Endodermal cell (in vitro differentiated cells): Measurements from ENCODE around the gene CPSF7. TPM values are rescaled to one million over a fixed set of nuclear protein-coding genes. Genes with fewer than 3 reads are reported as not detected.
A peak's percentile ranks its signal among the peaks of the same experiment; 100 is the strongest.

Source experiments
- DNase-seq: peaks from one replicate; pipeline ENCODE4 v3.0.0-alpha.2; 2017
- H3K27ac ChIP-seq: 2 replicates; pipeline ENCODE4 v1.5.1; 2013; ENCODE audit warnings: mild to moderate bottlenecking, low read depth, low read length, moderate library complexity
- H3K27me3 ChIP-seq: 2 replicates; pipeline ENCODE4 v1.6.1; 2013; ENCODE audit warnings: mild to moderate bottlenecking, low read length, moderate library complexity; ENCODE audit not compliant: insufficient read depth, control insufficient read depth, poor library complexity, severe bottlenecking
- H3K36me3 ChIP-seq: 2 replicates; pipeline ENCODE4 v1.7.0; 2013; ENCODE audit warnings: mild to moderate bottlenecking, low read length, moderate library complexity; ENCODE audit not compliant: control insufficient read depth, insufficient read depth
- H3K4me1 ChIP-seq: one replicate; pipeline ENCODE4 v1.7.0; 2013; ENCODE audit warnings: low read length; ENCODE audit not compliant: control insufficient read depth, insufficient read depth
- H3K4me3 ChIP-seq: 2 replicates; pipeline ENCODE4 v1.5.1; 2013; ENCODE audit warnings: mild to moderate bottlenecking, low read length, moderate library complexity
- H3K9ac ChIP-seq: 2 replicates; pipeline ENCODE4 v1.6.1; 2013; ENCODE audit warnings: mild to moderate bottlenecking, low read length, moderate library complexity; ENCODE audit not compliant: poor library complexity, severe bottlenecking; ENCODE audit errors: extremely low read depth
- H3K9me3 ChIP-seq: 2 replicates; pipeline ENCODE4 v1.6.1; 2013; ENCODE audit warnings: mild to moderate bottlenecking, low read length, moderate library complexity; ENCODE audit not compliant: control insufficient read depth
- H3K27ac Mint-ChIP-seq: 2 replicates; pipeline ENCODE4 v1.8.0; 2020; ENCODE audit warnings: mixed read lengths
- H3K27me3 Mint-ChIP-seq: 2 replicates; pipeline ENCODE4 v1.8.0; 2021; ENCODE audit warnings: mild to moderate bottlenecking, mixed read lengths; ENCODE audit not compliant: insufficient read depth
- H3K36me3 Mint-ChIP-seq: 2 replicates; pipeline ENCODE4 v1.8.0; 2020; ENCODE audit warnings: low read depth, mixed read lengths
- H3K4me1 Mint-ChIP-seq: 2 replicates; pipeline ENCODE4 v1.8.0; 2020; ENCODE audit warnings: mixed read lengths
- H3K4me3 Mint-ChIP-seq: 2 replicates; pipeline ENCODE4 v1.8.0; 2020; ENCODE audit warnings: mild to moderate bottlenecking, moderate library complexity, mixed read lengths
- H3K9me3 Mint-ChIP-seq: 2 replicates; pipeline ENCODE4 v1.8.0; 2020; ENCODE audit warnings: mild to moderate bottlenecking, mixed read lengths
- CTCF ChIP-seq: fragments of 200-600 bp; sonication (generic); conservative IDR thresholded peaks from 2 replicates; pipeline ENCODE4 v1.5.0; 2021; ENCODE audit warnings: antibody characterized with exemption, mild to moderate bottlenecking
- WGBS, 2 experiments: methylation state at CpG; one replicate each; pipeline versions ENCODE4 v1.1.5 to v1.1.7; 2013; ENCODE audit warnings: missing lambda C conversion rate in 2 of 2, mixed read lengths in 1 of 2; ENCODE audit not compliant: insufficient coverage in 1 of 2, insufficient read length in 1 of 2; 5-methylcytosine and 5-hydroxymethylcytosine counted together
- total RNA-seq, 2 donors: library from RNA; stranded (reverse); fragmentation: NEBNext Ultra II Directional in 1 of 2; extraction: Animal tissue kit (Norgen Biotek cat#: 25700) in 1 of 2; gene quantifications; 2 replicates in 1 of 2; 3 replicates in 1 of 2; pipeline ENCODE4 v1.2.1, GENCODE V29; 2021

CPSF7 gene
- total RNA-seq, 2 donors from 2014 or later, result 108 to 117 TPM

- Histone ChIP-seq H3K4me3 (no peak overlapping the region), H3K9me3 (peaks cover 25% of the 10 kb centered on the region), H3K27me3 (no peaks in the 10 kb centered on the region), H3K36me3 (peaks cover 78% of the 10 kb centered on the region), H3K9ac (no peak overlapping the region), H3K4me1 (no peaks in the 10 kb centered on the region), H3K27ac (no peak overlapping the region)
- no peaks in the 10 kb centered on the region for H3K27me3 Mint-ChIP-seq
- peaks cover 1% of the 10 kb centered on the region for H3K4me1 Mint-ChIP-seq
- no peak overlapping the region for H3K27ac Mint-ChIP-seq
- H3K9me3 Mint-ChIP-seq, result peaks cover 28% of the 10 kb centered on the region
- no peak overlapping the region for H3K4me3 Mint-ChIP-seq
- H3K36me3 Mint-ChIP-seq, result peaks cover 85% of the 10 kb centered on the region
- no peak for DNase-seq
- WGBS, 2 experiments, result 93 to 94% methylated on average over 7 of the region's 7 CpGs
- TF ChIP-seq CTCF, result no peak
Observed at GRCh38 chr11:61368646-61369045, 61.1 kb downstream of the CPSF7 start.

- 95 to 96% methylated on average over 4 to 6 of the region's 6 CpGs for WGBS, 2 experiments
- peaks cover 13% of the 10 kb centered on the region for H3K9me3 ChIP-seq
- H3K27ac Mint-ChIP-seq, result no peak overlapping the region
- no peak overlapping the region for H3K4me3 ChIP-seq
- peaks cover 74% of the 10 kb centered on the region for H3K36me3 ChIP-seq
- no peaks in the 10 kb centered on the region for H3K27me3 ChIP-seq
- TF ChIP-seq CTCF, result no peak
- H3K4me1 Mint-ChIP-seq, result peaks cover 3% of the 10 kb centered on the region
- no peak for DNase-seq
- no peak overlapping the region for H3K4me3 Mint-ChIP-seq
- no peaks in the 10 kb centered on the region for H3K27me3 Mint-ChIP-seq
- peaks cover 78% of the 10 kb centered on the region for H3K36me3 Mint-ChIP-seq
- no peaks in the 10 kb centered on the region for H3K4me1 ChIP-seq
- no peak overlapping the region for H3K9ac ChIP-seq
- H3K9me3 Mint-ChIP-seq, result peaks cover 18% of the 10 kb centered on the region
- no peak overlapping the region for H3K27ac ChIP-seq
Observed at GRCh38 chr11:61367406-61367805, 62.4 kb downstream of the CPSF7 start.

- no peak for DNase-seq
- no peak overlapping the region for H3K9ac ChIP-seq
- Mint-ChIP-seq H3K27me3 (no peaks in the 10 kb centered on the region), H3K9me3 (no peaks in the 10 kb centered on the region), H3K27ac (no peak overlapping the region), H3K4me1 (peaks cover 6% of the 10 kb centered on the region), H3K4me3 (peak overlapping the region; percentile 81), H3K36me3 (peaks cover 50% of the 10 kb centered on the region)
- no peak for TF ChIP-seq CTCF
- no peak overlapping the region for H3K27ac ChIP-seq
- no peaks in the 10 kb centered on the region for H3K27me3 ChIP-seq
- peaks cover 53% of the 10 kb centered on the region for H3K36me3 ChIP-seq
- no peaks in the 10 kb centered on the region for H3K4me1 ChIP-seq
- WGBS, 2 experiments, result 90 to 94% methylated on average over 2 to 5 of the region's 5 CpGs
- H3K4me3 ChIP-seq, result no peak overlapping the region
- no peaks in the 10 kb centered on the region for H3K9me3 ChIP-seq
Observed at GRCh38 chr11:61364012-61364675, 65.6 kb downstream of the CPSF7 start.
